Fibroblast of lung (primary cell): Measurements from ENCODE around the gene CRB1.

ENCODE experiments used
- EZH2 ChIP-seq: IDR thresholded peaks from 2 replicates; pipeline ENCODE4 v1.5.1; 2012; ENCODE audit warnings: low read length, control low read depth, mild to moderate bottlenecking; ENCODE audit errors: missing control alignments
- TF ChIP-seq, protein P1 (sequence below), 2 donors: IDR thresholded peaks in 1 of 2; conservative IDR thresholded peaks in 1 of 2; 1 replicate in 1 of 2; 2 replicates in 1 of 2; pipeline ENCODE4 v1.5.1; 2011 to 2012; ENCODE audit warnings: low read length in 2 of 2, control low read depth in 1 of 2, inconsistent platforms in 1 of 2, low read depth in 1 of 2, mild to moderate bottlenecking in 1 of 2

DNA sequence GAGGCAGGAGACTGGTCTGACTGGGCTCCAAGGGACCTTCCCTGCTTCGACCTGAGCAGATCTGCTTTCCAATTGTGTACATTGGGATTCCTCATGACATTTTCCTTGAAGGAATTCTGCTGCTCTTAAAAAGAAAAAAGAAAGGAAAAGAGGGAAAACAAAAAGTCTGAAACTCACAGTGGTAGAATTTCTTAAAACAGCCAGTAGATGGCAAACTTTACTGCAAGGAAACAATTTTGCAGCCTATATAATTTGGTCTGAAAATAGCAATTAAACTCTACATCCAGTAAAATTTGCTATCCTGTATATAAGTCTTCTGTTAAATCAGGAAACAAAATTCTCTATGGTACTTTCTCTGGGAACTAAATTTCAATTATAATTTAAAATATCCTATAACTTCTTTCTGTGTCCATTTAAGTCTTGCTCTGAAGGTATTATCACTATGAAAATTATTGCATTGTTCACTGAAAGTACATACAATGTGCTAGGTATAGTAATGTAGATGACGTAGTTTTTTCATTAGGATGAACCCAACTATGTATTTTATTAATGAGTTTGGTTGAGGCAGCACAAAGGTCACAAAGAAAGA is 59.8 kb downstream of the CRB1 start:
- TF ChIP-seq, protein P1, sequence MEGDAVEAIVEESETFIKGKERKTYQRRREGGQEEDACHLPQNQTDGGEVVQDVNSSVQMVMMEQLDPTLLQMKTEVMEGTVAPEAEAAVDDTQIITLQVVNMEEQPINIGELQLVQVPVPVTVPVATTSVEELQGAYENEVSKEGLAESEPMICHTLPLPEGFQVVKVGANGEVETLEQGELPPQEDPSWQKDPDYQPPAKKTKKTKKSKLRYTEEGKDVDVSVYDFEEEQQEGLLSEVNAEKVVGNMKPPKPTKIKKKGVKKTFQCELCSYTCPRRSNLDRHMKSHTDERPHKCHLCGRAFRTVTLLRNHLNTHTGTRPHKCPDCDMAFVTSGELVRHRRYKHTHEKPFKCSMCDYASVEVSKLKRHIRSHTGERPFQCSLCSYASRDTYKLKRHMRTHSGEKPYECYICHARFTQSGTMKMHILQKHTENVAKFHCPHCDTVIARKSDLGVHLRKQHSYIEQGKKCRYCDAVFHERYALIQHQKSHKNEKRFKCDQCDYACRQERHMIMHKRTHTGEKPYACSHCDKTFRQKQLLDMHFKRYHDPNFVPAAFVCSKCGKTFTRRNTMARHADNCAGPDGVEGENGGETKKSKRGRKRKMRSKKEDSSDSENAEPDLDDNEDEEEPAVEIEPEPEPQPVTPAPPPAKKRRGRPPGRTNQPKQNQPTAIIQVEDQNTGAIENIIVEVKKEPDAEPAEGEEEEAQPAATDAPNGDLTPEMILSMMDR (conservative IDR thresholded peaks at IDR 0.05 in 1 of 2, IDR thresholded peaks at IDR 0.05 in 1 of 2; ENCODE audit: low read depth in 1 of 2, low read length in 2 of 2), result peak; percentile 40 to 72
- TF ChIP-seq EZH2, result no peak
